AG09309 (cell line): ENCODE data around the gene EPHB1.

ENCODE experiments used
- DNase-seq: peaks from one replicate; pipeline ENCODE4 v3.0.0-alpha.2; 2010; ENCODE audit warnings: low read depth
- H3K4me3 ChIP-seq: 2 replicates; pipeline ENCODE4 v1.5.1; 2011; ENCODE audit warnings: mild to moderate bottlenecking, low read depth, low read length, moderate library complexity; ENCODE audit not compliant: control insufficient read depth
- CTCF ChIP-seq: IDR thresholded peaks from 2 replicates; pipeline ENCODE4 v1.5.1; 2011; ENCODE audit warnings: mild to moderate bottlenecking, low read depth, low read length, inconsistent platforms; ENCODE audit not compliant: insufficient read depth, control insufficient read depth; ENCODE audit errors: missing control alignments

The EPHB1 gene

GRCh38 chr3:135128818-135129217, 333.8 kb downstream of the EPHB1 start:
- TF ChIP-seq CTCF = no peak
- DNase-seq = no peak
- no peak overlapping the region for H3K4me3 ChIP-seq

- no peak overlapping the region for H3K4me3 ChIP-seq
- DNase-seq = no peak
- no peak for TF ChIP-seq CTCF
Measured at GRCh38 chr3:135131290-135131689, 336.2 kb downstream of the EPHB1 start.

- H3K4me3 ChIP-seq = no peak overlapping the region
- DNase-seq = no peak
- no peak for TF ChIP-seq CTCF
Measured at GRCh38 chr3:135133905-135134683, 339.0 kb downstream of the EPHB1 start.

- no peak overlapping the region for H3K4me3 ChIP-seq
- no peak for DNase-seq
- TF ChIP-seq CTCF = no peak
Measured at GRCh38 chr3:135134684-135135075, 339.6 kb downstream of the EPHB1 start.

- no peak for DNase-seq
- no peak for TF ChIP-seq CTCF
- no peak overlapping the region for H3K4me3 ChIP-seq
Measured at GRCh38 chr3:135135445-135135844, 340.4 kb downstream of the EPHB1 start.

- no peak for TF ChIP-seq CTCF
- no peak overlapping the region for H3K4me3 ChIP-seq
- no peak for DNase-seq
Measured at GRCh38 chr3:135136361-135137100, 341.5 kb downstream of the EPHB1 start.

- TF ChIP-seq CTCF = no peak
- no peak for DNase-seq
- no peak overlapping the region for H3K4me3 ChIP-seq
Measured at GRCh38 chr3:135137296-135137695, 342.2 kb downstream of the EPHB1 start.
